ENCODE data around the gene FGFR3.

DNA sequence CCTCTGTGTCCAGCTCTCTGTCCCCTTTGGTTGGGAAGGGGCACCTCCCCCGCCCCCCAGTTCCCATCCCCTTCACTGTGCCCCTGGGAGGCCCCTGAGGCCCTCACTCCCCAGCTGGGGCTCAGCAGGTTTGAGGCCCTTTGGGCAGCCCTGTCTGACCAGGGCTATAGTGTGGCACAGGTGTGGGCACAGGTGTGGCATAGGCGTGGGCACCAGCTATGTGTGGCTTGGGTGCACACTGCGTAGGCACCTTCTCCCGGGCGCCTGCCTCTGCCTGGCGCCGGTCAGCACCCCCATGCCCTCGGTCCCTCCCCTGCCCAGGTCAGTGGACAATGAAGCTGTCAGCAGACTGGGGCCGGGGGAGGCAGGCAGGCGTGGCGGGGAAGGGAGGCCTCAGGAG lies 7.5 kb upstream of the FGFR3 start:
- TF ChIP-seq, protein P1, sequence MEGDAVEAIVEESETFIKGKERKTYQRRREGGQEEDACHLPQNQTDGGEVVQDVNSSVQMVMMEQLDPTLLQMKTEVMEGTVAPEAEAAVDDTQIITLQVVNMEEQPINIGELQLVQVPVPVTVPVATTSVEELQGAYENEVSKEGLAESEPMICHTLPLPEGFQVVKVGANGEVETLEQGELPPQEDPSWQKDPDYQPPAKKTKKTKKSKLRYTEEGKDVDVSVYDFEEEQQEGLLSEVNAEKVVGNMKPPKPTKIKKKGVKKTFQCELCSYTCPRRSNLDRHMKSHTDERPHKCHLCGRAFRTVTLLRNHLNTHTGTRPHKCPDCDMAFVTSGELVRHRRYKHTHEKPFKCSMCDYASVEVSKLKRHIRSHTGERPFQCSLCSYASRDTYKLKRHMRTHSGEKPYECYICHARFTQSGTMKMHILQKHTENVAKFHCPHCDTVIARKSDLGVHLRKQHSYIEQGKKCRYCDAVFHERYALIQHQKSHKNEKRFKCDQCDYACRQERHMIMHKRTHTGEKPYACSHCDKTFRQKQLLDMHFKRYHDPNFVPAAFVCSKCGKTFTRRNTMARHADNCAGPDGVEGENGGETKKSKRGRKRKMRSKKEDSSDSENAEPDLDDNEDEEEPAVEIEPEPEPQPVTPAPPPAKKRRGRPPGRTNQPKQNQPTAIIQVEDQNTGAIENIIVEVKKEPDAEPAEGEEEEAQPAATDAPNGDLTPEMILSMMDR (IDR thresholded peaks at IDR 0.05) = no peak
- no peak for TF ChIP-seq EP300 (IDR thresholded peaks at IDR 0.05; ENCODE audit: low read depth)
